OCI-LY1 (cell line): ENCODE results near the gene PEAK1.

Experiments
- CTCF ChIP-seq: fragments of 200-600 bp; sonication (generic), shearing (Covaris generic); IDR thresholded peaks from 2 replicates; pipeline ENCODE4 v1.5.1; 2017; ENCODE audit warnings: mild to moderate bottlenecking, antibody characterized with exemption, low read length, moderate library complexity, mixed read lengths
- EZH2 ChIP-seq: fragments of 200-600 bp; sonication (generic), shearing (Covaris generic); IDR thresholded peaks from 2 replicates; pipeline ENCODE4 v1.8.0; 2017; ENCODE audit warnings: borderline replicate concordance, mixed run types, mild to moderate bottlenecking, antibody characterized with exemption, low read length, moderate library complexity, mixed read lengths

- TF ChIP-seq CTCF (no peak), EZH2 (no peak)
Measured at GRCh38 chr15:77075528-77075927, 344.4 kb downstream of the PEAK1 start.
